ENCODE results near the gene MSL3B.

MSL3B gene

DNA sequence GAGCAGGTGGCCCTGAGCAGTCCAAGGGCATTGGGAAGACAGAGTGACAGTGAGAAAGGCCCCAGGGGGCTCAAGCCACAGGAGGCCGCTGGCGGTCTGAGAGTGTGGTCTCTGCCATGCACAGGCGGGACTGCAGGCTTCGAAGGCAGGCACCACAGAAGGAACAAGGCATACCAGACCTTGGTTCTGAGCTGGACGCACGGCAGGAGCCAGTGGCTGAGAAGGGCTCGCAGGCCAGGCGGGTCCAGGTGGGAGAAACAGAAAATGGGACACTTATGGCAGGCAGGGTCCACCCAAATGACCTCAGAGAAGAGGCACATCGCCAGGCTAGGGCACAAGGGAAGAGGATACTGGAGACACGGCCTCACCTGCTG, 28.8 kb downstream of the MSL3B start:
- peaks cover 3% of the 10 kb centered on the region; the same call in 1 of the 2 replicates for H3F3A ChIP-seq (ENCODE audit: insufficient read depth, low read length)
- no peak for TF ChIP-seq CTCF (IDR thresholded peaks at IDR 0.05; ENCODE audit: low read length)
- no peak for TF ChIP-seq EZH2 (optimal IDR thresholded peaks at IDR 0.05; ENCODE audit: low read depth, low read length)
- no peak for TF ChIP-seq EZH2phosphoT487 (IDR thresholded peaks at IDR 0.05; ENCODE audit: low read length)
- no peak overlapping the region for H3K9ac ChIP-seq (ENCODE audit: low read length)
- H3K27me3 ChIP-seq (replicated peaks; ENCODE audit: insufficient read depth, low read length), result no peaks in the 10 kb centered on the region
- no peaks in the 10 kb centered on the region for H3K9me3 ChIP-seq (replicated peaks; ENCODE audit: insufficient read depth, low read length)
- no peaks in the 10 kb centered on the region for H3K9me2 ChIP-seq (replicated peaks; ENCODE audit: insufficient read depth, low read length)
- no peak for DNase-seq
- no peak overlapping the region for H2AFZ ChIP-seq (ENCODE audit: low read length)
- H3K27ac ChIP-seq (ENCODE audit: low read length), result no peak overlapping the region
- H4K20me1 ChIP-seq (ENCODE audit: insufficient read depth, low read length), result peaks cover 5% of the 10 kb centered on the region; the same call in 1 of the 2 replicates
- peaks cover 34% of the 10 kb centered on the region; the same call in 1 of the 2 replicates for H3K36me3 ChIP-seq (replicated peaks; ENCODE audit: insufficient read depth, low read length)
- H3K79me2 ChIP-seq (ENCODE audit: low read length), result peaks cover 76% of the 10 kb centered on the region
- H3K4me2 ChIP-seq (ENCODE audit: low read depth, low read length), result no peak overlapping the region
- no peaks in the 10 kb centered on the region for H3K4me1 ChIP-seq (ENCODE audit: low read length)
- no peak overlapping the region for H3K4me3 ChIP-seq (ENCODE audit: low read length)

- Histone ChIP-seq H3K27me3 (replicated peaks; ENCODE audit: insufficient read depth, low read length) (no peaks in the 10 kb centered on the region), H3F3A (ENCODE audit: insufficient read depth, low read length) (peaks cover 3% of the 10 kb centered on the region; the same call in 1 of the 2 replicates), H3K9me3 (replicated peaks; ENCODE audit: insufficient read depth, low read length) (no peaks in the 10 kb centered on the region), H3K4me3 (ENCODE audit: low read length) (no peak overlapping the region), H3K27ac (ENCODE audit: low read length) (no peak overlapping the region), H3K36me3 (replicated peaks; ENCODE audit: insufficient read depth, low read length) (peaks cover 34% of the 10 kb centered on the region; the same call in 1 of the 2 replicates), H3K9ac (ENCODE audit: low read length) (no peak overlapping the region), H3K9me2 (replicated peaks; ENCODE audit: insufficient read depth, low read length) (no peaks in the 10 kb centered on the region), H2AFZ (ENCODE audit: low read length) (no peak overlapping the region), H3K4me1 (ENCODE audit: low read length) (no peaks in the 10 kb centered on the region), H4K20me1 (ENCODE audit: insufficient read depth, low read length) (peaks cover 5% of the 10 kb centered on the region; the same call in 1 of the 2 replicates), H3K79me2 (ENCODE audit: low read length) (peaks cover 70% of the 10 kb centered on the region), H3K4me2 (ENCODE audit: low read depth, low read length) (no peak overlapping the region)
- TF ChIP-seq EZH2 (optimal IDR thresholded peaks at IDR 0.05; ENCODE audit: low read depth, low read length) (no peak), CTCF (IDR thresholded peaks at IDR 0.05; ENCODE audit: low read length) (no peak), EZH2phosphoT487 (IDR thresholded peaks at IDR 0.05; ENCODE audit: low read length) (no peak)
- no peak for DNase-seq
Observed at GRCh38 chr2:233838726-233839446, 29.3 kb downstream of the MSL3B start.

- peaks cover 3% of the 10 kb centered on the region; the same call in 1 of the 2 replicates for H3F3A ChIP-seq (ENCODE audit: insufficient read depth, low read length)
- peaks cover 64% of the 10 kb centered on the region for H3K79me2 ChIP-seq (ENCODE audit: low read length)
- no peak for TF ChIP-seq EZH2 (optimal IDR thresholded peaks at IDR 0.05; ENCODE audit: low read depth, low read length)
- no peak for TF ChIP-seq CTCF (IDR thresholded peaks at IDR 0.05; ENCODE audit: low read length)
- TF ChIP-seq EZH2phosphoT487 (IDR thresholded peaks at IDR 0.05; ENCODE audit: low read length), result no peak
- no peaks in the 10 kb centered on the region for H3K9me3 ChIP-seq (replicated peaks; ENCODE audit: insufficient read depth, low read length)
- H3K27ac ChIP-seq (ENCODE audit: low read length), result no peak overlapping the region
- no peaks in the 10 kb centered on the region for H3K27me3 ChIP-seq (replicated peaks; ENCODE audit: insufficient read depth, low read length)
- peaks cover 29% of the 10 kb centered on the region; the same call in 1 of the 2 replicates for H3K36me3 ChIP-seq (replicated peaks; ENCODE audit: insufficient read depth, low read length)
- H3K4me3 ChIP-seq (ENCODE audit: low read length), result no peak overlapping the region
- no peak for DNase-seq
- no peak overlapping the region for H3K4me2 ChIP-seq (ENCODE audit: low read depth, low read length)
- H3K4me1 ChIP-seq (ENCODE audit: low read length), result no peaks in the 10 kb centered on the region
- H4K20me1 ChIP-seq (ENCODE audit: insufficient read depth, low read length), result peaks cover 5% of the 10 kb centered on the region; the same call in 1 of the 2 replicates
- H3K9ac ChIP-seq (ENCODE audit: low read length), result no peak overlapping the region
- H2AFZ ChIP-seq (ENCODE audit: low read length), result no peak overlapping the region
- H3K9me2 ChIP-seq (replicated peaks; ENCODE audit: insufficient read depth, low read length), result no peaks in the 10 kb centered on the region
Observed at GRCh38 chr2:233838251-233838650, 29.9 kb downstream of the MSL3B start.
